Astrocyte (in vitro differentiated cells and primary cell): ENCODE measurements around the gene MROH9.

Source experiments
- EZH2 ChIP-seq: IDR thresholded peaks from 2 replicates; pipeline ENCODE4 v1.6.1; 2012; ENCODE audit warnings: mild to moderate bottlenecking, low read length, inconsistent platforms; ENCODE audit not compliant: insufficient read depth
- TF ChIP-seq, protein P1 (sequence below): IDR thresholded peaks from 2 replicates; pipeline ENCODE4 v1.5.1; 2011; ENCODE audit warnings: low read depth, mild to moderate bottlenecking, inconsistent platforms, low read length, moderate library complexity; ENCODE audit not compliant: insufficient read depth

DNA sequence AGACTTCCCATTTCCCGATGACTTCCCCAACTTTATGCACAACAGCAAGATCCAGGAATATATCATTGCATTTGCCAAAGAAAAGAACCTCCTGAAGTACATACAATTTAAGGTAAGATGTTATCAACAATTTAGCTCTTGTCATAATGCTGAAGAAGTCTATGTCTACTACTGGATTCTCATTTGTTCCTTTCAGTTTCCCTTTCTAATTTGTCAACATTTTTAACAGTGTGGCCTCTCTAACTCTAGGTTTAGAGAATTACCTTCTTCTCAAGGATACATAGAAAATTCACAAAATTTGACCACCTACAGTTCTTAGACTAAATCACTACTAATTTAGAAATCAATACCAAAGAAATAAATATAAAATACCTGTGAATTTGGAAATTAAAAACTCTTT lies 168.5 kb downstream of the MROH9 start:
- TF ChIP-seq, protein P1, sequence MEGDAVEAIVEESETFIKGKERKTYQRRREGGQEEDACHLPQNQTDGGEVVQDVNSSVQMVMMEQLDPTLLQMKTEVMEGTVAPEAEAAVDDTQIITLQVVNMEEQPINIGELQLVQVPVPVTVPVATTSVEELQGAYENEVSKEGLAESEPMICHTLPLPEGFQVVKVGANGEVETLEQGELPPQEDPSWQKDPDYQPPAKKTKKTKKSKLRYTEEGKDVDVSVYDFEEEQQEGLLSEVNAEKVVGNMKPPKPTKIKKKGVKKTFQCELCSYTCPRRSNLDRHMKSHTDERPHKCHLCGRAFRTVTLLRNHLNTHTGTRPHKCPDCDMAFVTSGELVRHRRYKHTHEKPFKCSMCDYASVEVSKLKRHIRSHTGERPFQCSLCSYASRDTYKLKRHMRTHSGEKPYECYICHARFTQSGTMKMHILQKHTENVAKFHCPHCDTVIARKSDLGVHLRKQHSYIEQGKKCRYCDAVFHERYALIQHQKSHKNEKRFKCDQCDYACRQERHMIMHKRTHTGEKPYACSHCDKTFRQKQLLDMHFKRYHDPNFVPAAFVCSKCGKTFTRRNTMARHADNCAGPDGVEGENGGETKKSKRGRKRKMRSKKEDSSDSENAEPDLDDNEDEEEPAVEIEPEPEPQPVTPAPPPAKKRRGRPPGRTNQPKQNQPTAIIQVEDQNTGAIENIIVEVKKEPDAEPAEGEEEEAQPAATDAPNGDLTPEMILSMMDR = no peak
- no peak for TF ChIP-seq EZH2
